WTC11 (cell line): ENCODE results near the gene GAPT. TPM values are rescaled to one million over a fixed set of nuclear protein-coding genes. Genes with fewer than 3 reads are reported as not detected.

Source experiments
- ATAC-seq: fragments of 200-7000 bp; cut with Tn5 transposase; 2 replicates; pipeline ENCODE4 v1.10.0; 2021; ENCODE audit warnings: mild to moderate bottlenecking, moderate library complexity
- CTCF ChIA-PET: fragments of 300-600 bp; sonication (Branson Sonifier 250); formaldehyde crosslinking; loops from one replicate; lab custom pipeline; 2021; ENCODE audit warnings: antibody characterized with exemption; lab: Charles Lee
- POLR2A ChIA-PET: fragments of 350-600 bp; sonication (Branson Sonifier 250); formaldehyde crosslinking; loops from one replicate; lab custom pipeline; 2021; ENCODE audit warnings: antibody characterized with exemption; lab: Charles Lee
- DNase-seq: peaks from one replicate; pipeline ENCODE4 v3.0.0; 2021; ENCODE audit warnings: low spot score
- H3K27ac Mint-ChIP-seq: 2 replicates; pipeline ENCODE4 v1.8.0; 2021; ENCODE audit warnings: mixed read lengths
- H3K27me3 Mint-ChIP-seq: 2 replicates; pipeline ENCODE4 v1.8.0; 2021; ENCODE audit warnings: low read depth, mild to moderate bottlenecking, moderate library complexity, mixed read lengths
- H3K36me3 Mint-ChIP-seq: 2 replicates; pipeline ENCODE4 v1.8.0; 2021; ENCODE audit warnings: mixed read lengths
- H3K4me1 Mint-ChIP-seq: 2 replicates; pipeline ENCODE4 v1.8.0; 2022; ENCODE audit warnings: mixed read lengths
- H3K4me3 Mint-ChIP-seq: 2 replicates; pipeline ENCODE4 v1.8.0; 2021; ENCODE audit warnings: mild to moderate bottlenecking, moderate library complexity, mixed read lengths
- H3K9me3 Mint-ChIP-seq: 2 replicates; pipeline ENCODE4 v1.8.0; 2021; ENCODE audit warnings: mixed read lengths
- CREB1 ChIP-seq: sonication (generic); formaldehyde crosslinking; IDR thresholded peaks from 2 replicates; pipeline ENCODE4 v1.8.0; 2023; ENCODE audit warnings: mild to moderate bottlenecking, missing genetic modification reagents
- CREM ChIP-seq: sonication (generic); formaldehyde crosslinking; IDR thresholded peaks from 2 replicates; pipeline ENCODE4 v1.8.1; 2022; ENCODE audit warnings: mild to moderate bottlenecking, missing genetic modification reagents, moderate library complexity
- EMX1 ChIP-seq: fragments of 250-450 bp; sonication (Bioruptor Pico); IDR thresholded peaks from 2 replicates; pipeline ENCODE4 v1.8.0; 2021; ENCODE audit warnings: mild to moderate bottlenecking
- ESRRA ChIP-seq: sonication (generic); formaldehyde crosslinking; IDR thresholded peaks from 2 replicates; pipeline ENCODE4 v1.8.1; 2022; ENCODE audit warnings: mild to moderate bottlenecking, missing genetic modification reagents, borderline replicate concordance
- GABPB1 ChIP-seq: sonication (generic); formaldehyde crosslinking; IDR thresholded peaks from 2 replicates; pipeline ENCODE4 v1.8.1; 2023; ENCODE audit warnings: mild to moderate bottlenecking, missing genetic modification reagents
- KAT7 ChIP-seq: sonication (generic); formaldehyde crosslinking; IDR thresholded peaks from 2 replicates; pipeline ENCODE4 v1.8.1; 2023; ENCODE audit warnings: missing genetic modification reagents, mild to moderate bottlenecking, borderline replicate concordance
- NFATC4 ChIP-seq: fragments of 250-450 bp; sonication (Bioruptor Pico); IDR thresholded peaks from 2 replicates; pipeline ENCODE4 v1.9.0; 2021; ENCODE audit warnings: mild to moderate bottlenecking
- ZNF219 ChIP-seq: sonication (generic); formaldehyde crosslinking; IDR thresholded peaks from 2 replicates; pipeline ENCODE4 v1.8.0; 2023; ENCODE audit warnings: missing genetic modification reagents, mild to moderate bottlenecking, borderline replicate concordance
- total RNA-seq: library from RNA; stranded (reverse); gene quantifications from 3 replicates; pipeline ENCODE4 v1.2.3, GENCODE V29; 2021
- TF ChIP-seq, protein P1 (sequence below): fragments of 250-450 bp; sonication (Bioruptor Pico); IDR thresholded peaks from 2 replicates; pipeline ENCODE4 v1.8.0; 2021; ENCODE audit warnings: mild to moderate bottlenecking
- TF ChIP-seq, protein P2 (sequence below): sonication (generic); formaldehyde crosslinking; IDR thresholded peaks from 2 replicates; pipeline ENCODE4 v1.8.1; 2023; ENCODE audit warnings: mild to moderate bottlenecking, missing genetic modification reagents, moderate library complexity
- TF ChIP-seq, protein P3 (sequence below): sonication (generic); formaldehyde crosslinking; IDR thresholded peaks from 2 replicates; pipeline ENCODE4 v1.8.0; 2023; ENCODE audit warnings: mild to moderate bottlenecking, missing genetic modification reagents
- TF ChIP-seq, protein P4 (sequence below): sonication (generic); formaldehyde crosslinking; IDR thresholded peaks from 2 replicates; pipeline ENCODE4 v1.8.1; 2023; ENCODE audit warnings: mild to moderate bottlenecking, missing genetic modification reagents
- TF ChIP-seq, protein P5 (sequence below): sonication (generic); formaldehyde crosslinking; IDR thresholded peaks from 2 replicates; pipeline ENCODE4 v1.8.1; 2023; ENCODE audit warnings: mild to moderate bottlenecking, missing genetic modification reagents, moderate library complexity
- TF ChIP-seq, protein P6 (sequence below): sonication (generic); formaldehyde crosslinking; IDR thresholded peaks from 2 replicates; pipeline ENCODE4 v1.8.1; 2022; ENCODE audit warnings: mild to moderate bottlenecking, missing genetic modification reagents, moderate library complexity, borderline replicate concordance
- TF ChIP-seq, protein P7 (sequence below): sonication (generic); formaldehyde crosslinking; IDR thresholded peaks from 2 replicates; pipeline ENCODE4 v1.8.0; 2022; ENCODE audit warnings: mild to moderate bottlenecking, missing genetic modification reagents
- TF ChIP-seq, protein P8 (sequence below): sonication (generic); formaldehyde crosslinking; IDR thresholded peaks from 2 replicates; pipeline ENCODE4 v1.8.1; 2022; ENCODE audit warnings: low read depth, missing genetic modification reagents, borderline replicate concordance
- TF ChIP-seq, protein P9 (sequence below): sonication (generic); formaldehyde crosslinking; IDR thresholded peaks from 2 replicates; pipeline ENCODE4 v1.8.1; 2023; ENCODE audit warnings: mild to moderate bottlenecking, missing genetic modification reagents, borderline replicate concordance
- TF ChIP-seq, protein P10 (sequence below): fragments of 200-600 bp; IDR thresholded peaks from 2 replicates; pipeline ENCODE4 v1.8.0; 2022; ENCODE audit warnings: antibody characterized with exemption

Gene GAPT
- total RNA-seq, 1 experiment from 2014 or later = not detected

DNA sequence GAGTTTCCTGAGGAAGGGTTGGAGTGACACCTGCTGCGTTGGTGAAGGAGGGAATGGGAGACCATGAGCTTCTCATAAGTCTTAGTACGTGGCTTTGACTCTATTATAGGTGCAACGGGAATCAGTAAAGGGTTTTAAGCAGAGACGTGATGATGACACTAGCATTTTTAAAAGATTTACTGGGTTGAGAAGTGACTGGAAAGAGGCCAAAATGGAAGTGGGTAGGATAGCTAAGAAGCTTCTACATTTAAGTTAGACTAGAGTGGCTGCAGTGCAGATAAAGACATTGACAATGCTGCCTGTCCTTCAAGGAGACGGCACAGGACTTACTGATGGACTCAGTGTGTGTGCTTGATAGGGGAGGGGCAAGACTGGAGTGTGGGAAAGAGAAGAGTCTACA, 6.2 kb downstream of the GAPT start (continued):
- TF ChIP-seq, protein P1, sequence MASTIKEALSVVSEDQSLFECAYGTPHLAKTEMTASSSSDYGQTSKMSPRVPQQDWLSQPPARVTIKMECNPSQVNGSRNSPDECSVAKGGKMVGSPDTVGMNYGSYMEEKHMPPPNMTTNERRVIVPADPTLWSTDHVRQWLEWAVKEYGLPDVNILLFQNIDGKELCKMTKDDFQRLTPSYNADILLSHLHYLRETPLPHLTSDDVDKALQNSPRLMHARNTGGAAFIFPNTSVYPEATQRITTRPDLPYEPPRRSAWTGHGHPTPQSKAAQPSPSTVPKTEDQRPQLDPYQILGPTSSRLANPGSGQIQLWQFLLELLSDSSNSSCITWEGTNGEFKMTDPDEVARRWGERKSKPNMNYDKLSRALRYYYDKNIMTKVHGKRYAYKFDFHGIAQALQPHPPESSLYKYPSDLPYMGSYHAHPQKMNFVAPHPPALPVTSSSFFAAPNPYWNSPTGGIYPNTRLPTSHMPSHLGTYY (CRISPR knock-in tag) = no peak
- no peak for TF ChIP-seq NFATC4 (CRISPR knock-in tag)
- TF ChIP-seq, protein P2, sequence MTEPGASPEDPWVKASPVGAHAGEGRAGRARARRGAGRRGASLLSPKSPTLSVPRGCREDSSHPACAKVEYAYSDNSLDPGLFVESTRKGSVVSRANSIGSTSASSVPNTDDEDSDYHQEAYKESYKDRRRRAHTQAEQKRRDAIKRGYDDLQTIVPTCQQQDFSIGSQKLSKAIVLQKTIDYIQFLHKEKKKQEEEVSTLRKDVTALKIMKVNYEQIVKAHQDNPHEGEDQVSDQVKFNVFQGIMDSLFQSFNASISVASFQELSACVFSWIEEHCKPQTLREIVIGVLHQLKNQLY (CRISPR knock-in tag) = no peak
- TF ChIP-seq, protein P3, sequence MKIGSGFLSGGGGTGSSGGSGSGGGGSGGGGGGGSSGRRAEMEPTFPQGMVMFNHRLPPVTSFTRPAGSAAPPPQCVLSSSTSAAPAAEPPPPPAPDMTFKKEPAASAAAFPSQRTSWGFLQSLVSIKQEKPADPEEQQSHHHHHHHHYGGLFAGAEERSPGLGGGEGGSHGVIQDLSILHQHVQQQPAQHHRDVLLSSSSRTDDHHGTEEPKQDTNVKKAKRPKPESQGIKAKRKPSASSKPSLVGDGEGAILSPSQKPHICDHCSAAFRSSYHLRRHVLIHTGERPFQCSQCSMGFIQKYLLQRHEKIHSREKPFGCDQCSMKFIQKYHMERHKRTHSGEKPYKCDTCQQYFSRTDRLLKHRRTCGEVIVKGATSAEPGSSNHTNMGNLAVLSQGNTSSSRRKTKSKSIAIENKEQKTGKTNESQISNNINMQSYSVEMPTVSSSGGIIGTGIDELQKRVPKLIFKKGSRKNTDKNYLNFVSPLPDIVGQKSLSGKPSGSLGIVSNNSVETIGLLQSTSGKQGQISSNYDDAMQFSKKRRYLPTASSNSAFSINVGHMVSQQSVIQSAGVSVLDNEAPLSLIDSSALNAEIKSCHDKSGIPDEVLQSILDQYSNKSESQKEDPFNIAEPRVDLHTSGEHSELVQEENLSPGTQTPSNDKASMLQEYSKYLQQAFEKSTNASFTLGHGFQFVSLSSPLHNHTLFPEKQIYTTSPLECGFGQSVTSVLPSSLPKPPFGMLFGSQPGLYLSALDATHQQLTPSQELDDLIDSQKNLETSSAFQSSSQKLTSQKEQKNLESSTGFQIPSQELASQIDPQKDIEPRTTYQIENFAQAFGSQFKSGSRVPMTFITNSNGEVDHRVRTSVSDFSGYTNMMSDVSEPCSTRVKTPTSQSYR (CRISPR knock-in tag) = no peak
- TF ChIP-seq, protein P4, sequence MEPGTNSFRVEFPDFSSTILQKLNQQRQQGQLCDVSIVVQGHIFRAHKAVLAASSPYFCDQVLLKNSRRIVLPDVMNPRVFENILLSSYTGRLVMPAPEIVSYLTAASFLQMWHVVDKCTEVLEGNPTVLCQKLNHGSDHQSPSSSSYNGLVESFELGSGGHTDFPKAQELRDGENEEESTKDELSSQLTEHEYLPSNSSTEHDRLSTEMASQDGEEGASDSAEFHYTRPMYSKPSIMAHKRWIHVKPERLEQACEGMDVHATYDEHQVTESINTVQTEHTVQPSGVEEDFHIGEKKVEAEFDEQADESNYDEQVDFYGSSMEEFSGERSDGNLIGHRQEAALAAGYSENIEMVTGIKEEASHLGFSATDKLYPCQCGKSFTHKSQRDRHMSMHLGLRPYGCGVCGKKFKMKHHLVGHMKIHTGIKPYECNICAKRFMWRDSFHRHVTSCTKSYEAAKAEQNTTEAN (CRISPR knock-in tag) = no peak
- no peak for TF ChIP-seq ZNF219
- no peak for TF ChIP-seq CREB1 (CRISPR knock-in tag)
- TF ChIP-seq, protein P5, sequence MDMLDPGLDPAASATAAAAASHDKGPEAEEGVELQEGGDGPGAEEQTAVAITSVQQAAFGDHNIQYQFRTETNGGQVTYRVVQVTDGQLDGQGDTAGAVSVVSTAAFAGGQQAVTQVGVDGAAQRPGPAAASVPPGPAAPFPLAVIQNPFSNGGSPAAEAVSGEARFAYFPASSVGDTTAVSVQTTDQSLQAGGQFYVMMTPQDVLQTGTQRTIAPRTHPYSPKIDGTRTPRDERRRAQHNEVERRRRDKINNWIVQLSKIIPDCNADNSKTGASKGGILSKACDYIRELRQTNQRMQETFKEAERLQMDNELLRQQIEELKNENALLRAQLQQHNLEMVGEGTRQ (CRISPR knock-in tag) = no peak

DNA sequence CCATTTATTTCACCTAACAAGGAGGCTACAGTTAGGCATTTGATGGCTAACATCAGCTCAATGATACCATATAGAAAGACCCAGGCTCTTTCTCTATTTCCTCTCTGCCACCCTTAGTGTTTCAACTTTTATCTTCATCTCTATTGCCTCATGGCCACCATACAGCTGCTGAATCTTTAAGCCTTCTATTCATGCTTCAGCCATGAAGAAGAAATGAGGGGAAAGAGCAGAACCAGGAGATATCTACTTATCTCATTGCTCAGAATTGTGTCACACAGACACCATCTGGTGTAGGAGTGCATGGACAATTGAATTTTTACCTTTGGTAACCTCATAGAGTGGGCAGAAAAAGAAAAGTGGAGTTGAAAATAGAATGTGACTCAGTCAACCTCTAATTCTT, 6.7 kb downstream of the GAPT start:
- Mint-ChIP-seq H3K4me1 (peaks cover 13% of the 10 kb centered on the region), H3K27me3 (no peaks in the 10 kb centered on the region; the same call in 1 of the 2 replicates), H3K36me3 (no peaks in the 10 kb centered on the region), H3K9me3 (no peaks in the 10 kb centered on the region), H3K27ac (no peak overlapping the region), H3K4me3 (no peak overlapping the region)
- ChIA-PET POLR2A (no interaction called here), CTCF (interaction anchor here (2.3 to 5.3 kb wide), 2 partner anchors 10 to 353 kb away, joined by 9 to 69 read pairs; no protein-coding TSS in a partner anchor)
- no peak for ATAC-seq
- no peak for DNase-seq
- TF ChIP-seq GABPB1 (CRISPR knock-in tag) (no peak), EMX1 (no peak), ZNF219 (no peak), CREM (CRISPR knock-in tag) (no peak), ESRRA (CRISPR knock-in tag) (no peak), KAT7 (no peak)
- TF ChIP-seq, protein P6, sequence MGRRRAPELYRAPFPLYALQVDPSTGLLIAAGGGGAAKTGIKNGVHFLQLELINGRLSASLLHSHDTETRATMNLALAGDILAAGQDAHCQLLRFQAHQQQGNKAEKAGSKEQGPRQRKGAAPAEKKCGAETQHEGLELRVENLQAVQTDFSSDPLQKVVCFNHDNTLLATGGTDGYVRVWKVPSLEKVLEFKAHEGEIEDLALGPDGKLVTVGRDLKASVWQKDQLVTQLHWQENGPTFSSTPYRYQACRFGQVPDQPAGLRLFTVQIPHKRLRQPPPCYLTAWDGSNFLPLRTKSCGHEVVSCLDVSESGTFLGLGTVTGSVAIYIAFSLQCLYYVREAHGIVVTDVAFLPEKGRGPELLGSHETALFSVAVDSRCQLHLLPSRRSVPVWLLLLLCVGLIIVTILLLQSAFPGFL = no peak
- TF ChIP-seq, protein P7, sequence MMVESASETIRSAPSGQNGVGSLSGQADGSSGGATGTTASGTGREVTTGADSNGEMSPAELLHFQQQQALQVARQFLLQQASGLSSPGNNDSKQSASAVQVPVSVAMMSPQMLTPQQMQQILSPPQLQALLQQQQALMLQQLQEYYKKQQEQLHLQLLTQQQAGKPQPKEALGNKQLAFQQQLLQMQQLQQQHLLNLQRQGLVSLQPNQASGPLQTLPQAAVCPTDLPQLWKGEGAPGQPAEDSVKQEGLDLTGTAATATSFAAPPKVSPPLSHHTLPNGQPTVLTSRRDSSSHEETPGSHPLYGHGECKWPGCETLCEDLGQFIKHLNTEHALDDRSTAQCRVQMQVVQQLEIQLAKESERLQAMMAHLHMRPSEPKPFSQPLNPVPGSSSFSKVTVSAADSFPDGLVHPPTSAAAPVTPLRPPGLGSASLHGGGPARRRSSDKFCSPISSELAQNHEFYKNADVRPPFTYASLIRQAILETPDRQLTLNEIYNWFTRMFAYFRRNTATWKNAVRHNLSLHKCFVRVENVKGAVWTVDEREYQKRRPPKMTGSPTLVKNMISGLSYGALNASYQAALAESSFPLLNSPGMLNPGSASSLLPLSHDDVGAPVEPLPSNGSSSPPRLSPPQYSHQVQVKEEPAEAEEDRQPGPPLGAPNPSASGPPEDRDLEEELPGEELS = no peak
- TF ChIP-seq, protein P8, sequence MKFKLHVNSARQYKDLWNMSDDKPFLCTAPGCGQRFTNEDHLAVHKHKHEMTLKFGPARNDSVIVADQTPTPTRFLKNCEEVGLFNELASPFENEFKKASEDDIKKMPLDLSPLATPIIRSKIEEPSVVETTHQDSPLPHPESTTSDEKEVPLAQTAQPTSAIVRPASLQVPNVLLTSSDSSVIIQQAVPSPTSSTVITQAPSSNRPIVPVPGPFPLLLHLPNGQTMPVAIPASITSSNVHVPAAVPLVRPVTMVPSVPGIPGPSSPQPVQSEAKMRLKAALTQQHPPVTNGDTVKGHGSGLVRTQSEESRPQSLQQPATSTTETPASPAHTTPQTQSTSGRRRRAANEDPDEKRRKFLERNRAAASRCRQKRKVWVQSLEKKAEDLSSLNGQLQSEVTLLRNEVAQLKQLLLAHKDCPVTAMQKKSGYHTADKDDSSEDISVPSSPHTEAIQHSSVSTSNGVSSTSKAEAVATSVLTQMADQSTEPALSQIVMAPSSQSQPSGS (CRISPR knock-in tag) = no peak
- TF ChIP-seq, protein P9, sequence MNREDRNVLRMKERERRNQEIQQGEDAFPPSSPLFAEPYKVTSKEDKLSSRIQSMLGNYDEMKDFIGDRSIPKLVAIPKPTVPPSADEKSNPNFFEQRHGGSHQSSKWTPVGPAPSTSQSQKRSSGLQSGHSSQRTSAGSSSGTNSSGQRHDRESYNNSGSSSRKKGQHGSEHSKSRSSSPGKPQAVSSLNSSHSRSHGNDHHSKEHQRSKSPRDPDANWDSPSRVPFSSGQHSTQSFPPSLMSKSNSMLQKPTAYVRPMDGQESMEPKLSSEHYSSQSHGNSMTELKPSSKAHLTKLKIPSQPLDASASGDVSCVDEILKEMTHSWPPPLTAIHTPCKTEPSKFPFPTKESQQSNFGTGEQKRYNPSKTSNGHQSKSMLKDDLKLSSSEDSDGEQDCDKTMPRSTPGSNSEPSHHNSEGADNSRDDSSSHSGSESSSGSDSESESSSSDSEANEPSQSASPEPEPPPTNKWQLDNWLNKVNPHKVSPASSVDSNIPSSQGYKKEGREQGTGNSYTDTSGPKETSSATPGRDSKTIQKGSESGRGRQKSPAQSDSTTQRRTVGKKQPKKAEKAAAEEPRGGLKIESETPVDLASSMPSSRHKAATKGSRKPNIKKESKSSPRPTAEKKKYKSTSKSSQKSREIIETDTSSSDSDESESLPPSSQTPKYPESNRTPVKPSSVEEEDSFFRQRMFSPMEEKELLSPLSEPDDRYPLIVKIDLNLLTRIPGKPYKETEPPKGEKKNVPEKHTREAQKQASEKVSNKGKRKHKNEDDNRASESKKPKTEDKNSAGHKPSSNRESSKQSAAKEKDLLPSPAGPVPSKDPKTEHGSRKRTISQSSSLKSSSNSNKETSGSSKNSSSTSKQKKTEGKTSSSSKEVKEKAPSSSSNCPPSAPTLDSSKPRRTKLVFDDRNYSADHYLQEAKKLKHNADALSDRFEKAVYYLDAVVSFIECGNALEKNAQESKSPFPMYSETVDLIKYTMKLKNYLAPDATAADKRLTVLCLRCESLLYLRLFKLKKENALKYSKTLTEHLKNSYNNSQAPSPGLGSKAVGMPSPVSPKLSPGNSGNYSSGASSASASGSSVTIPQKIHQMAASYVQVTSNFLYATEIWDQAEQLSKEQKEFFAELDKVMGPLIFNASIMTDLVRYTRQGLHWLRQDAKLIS (CRISPR knock-in tag) = no peak
- TF ChIP-seq, protein P10, sequence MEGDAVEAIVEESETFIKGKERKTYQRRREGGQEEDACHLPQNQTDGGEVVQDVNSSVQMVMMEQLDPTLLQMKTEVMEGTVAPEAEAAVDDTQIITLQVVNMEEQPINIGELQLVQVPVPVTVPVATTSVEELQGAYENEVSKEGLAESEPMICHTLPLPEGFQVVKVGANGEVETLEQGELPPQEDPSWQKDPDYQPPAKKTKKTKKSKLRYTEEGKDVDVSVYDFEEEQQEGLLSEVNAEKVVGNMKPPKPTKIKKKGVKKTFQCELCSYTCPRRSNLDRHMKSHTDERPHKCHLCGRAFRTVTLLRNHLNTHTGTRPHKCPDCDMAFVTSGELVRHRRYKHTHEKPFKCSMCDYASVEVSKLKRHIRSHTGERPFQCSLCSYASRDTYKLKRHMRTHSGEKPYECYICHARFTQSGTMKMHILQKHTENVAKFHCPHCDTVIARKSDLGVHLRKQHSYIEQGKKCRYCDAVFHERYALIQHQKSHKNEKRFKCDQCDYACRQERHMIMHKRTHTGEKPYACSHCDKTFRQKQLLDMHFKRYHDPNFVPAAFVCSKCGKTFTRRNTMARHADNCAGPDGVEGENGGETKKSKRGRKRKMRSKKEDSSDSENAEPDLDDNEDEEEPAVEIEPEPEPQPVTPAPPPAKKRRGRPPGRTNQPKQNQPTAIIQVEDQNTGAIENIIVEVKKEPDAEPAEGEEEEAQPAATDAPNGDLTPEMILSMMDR = no peak
